ENCODE data around the gene CDKL5.

GRCh38 chrX:18422325-18422724 is 3.1 kb upstream of the CDKL5 start:
- TF ChIP-seq CTCF (IDR thresholded peaks at IDR 0.05; ENCODE audit: low read depth, low read length) (no peak), EZH2phosphoT487 (IDR thresholded peaks at IDR 0.05; ENCODE audit: low read depth) (no peak)

Data from OCI-LY3 (cell line).